NCI-H2081 (cell line): ENCODE data around the gene HOXA10.

Source experiments
- DNase-seq, 2 experiments: peaks; one replicate each; lab custom pipeline; 2025; lab: John Stamatoyannopoulos, UW

Gene HOXA10

DNA sequence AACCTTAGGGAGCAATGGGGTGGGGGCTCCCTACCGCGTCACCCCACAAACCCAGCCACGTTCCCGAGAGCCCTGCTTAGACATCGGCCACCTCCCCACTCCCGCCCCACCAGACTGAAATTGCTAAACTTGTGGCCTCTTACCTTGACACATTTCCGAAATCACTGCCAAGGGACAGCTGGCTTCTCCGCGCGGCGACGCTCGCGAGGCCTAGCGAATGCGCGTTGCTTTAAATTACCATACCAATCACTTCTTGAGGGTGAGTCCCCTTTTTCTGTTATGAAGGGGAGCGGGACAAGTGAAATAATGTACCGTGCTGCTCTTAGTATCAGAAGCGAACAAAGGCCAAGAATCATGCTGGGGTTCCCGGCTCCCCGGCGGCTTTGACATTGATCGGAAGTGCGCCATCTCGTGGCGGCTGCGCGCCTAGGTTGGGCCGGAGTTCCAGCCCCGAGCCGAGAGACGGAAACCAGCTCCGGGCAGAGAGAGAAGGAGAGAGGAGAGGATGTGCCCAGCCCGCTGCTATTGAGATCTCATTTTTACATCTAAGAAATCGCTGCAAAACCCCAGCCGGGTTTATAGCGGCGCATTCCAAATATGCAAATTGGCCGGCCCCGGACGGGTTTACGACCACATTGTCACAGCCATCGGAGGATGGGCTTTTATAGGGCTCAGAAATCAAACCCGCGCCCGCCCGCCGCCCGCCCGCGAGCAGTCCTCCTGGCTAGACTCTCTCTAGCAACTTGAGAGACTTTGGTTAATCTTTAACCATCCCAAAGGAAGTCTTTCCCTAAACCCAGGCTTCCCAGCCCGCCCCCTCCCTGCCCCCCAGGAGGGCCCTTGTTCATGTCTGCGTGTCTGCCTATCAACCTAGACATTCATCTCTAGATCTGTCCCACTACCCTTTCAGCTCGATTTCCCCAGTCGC, 5.6 kb upstream of the HOXA10 start:
- peak; percentile 38 to 54 for DNase-seq

DNA sequence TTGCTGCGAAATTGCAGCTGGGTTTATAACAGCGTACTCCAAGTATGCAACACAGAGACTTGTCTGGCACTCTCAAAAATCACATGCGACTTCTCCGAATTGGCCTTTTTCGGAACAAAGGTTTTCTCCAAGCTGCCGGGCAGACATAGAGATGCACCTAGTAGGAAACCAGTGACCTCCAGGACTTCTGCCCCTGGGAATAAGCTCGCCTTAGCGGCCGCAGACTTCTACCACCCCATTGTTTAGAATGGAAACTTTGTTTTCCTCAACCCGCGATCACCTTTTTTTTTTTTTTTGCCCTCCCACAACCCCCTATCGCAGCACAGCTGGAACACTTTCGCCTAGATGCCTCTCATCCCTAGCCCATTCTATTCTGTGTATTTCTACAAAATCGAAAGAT, 4.9 kb upstream of the HOXA10 start:
- no peak for DNase-seq

DNA sequence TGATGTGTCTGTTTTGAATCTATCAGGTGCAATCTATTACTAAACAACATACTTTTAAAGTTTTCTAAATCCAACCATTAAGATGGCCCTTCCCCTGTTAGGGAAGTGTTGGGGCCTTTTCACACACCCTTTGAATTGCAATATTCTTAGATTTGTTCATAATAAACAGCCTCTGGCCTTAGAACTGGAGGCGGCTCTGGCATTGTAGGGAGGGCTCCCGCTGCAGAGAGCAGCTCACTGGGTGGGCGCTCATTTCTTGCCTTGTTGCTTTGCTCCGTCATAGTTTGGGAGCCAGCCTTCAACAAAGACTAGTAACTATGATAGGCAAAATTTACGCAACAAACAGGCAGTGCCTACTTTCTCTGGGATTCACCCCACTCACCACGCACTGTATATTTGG, 4.2 kb upstream of the HOXA10 start:
- DNase-seq: no peak

DNA sequence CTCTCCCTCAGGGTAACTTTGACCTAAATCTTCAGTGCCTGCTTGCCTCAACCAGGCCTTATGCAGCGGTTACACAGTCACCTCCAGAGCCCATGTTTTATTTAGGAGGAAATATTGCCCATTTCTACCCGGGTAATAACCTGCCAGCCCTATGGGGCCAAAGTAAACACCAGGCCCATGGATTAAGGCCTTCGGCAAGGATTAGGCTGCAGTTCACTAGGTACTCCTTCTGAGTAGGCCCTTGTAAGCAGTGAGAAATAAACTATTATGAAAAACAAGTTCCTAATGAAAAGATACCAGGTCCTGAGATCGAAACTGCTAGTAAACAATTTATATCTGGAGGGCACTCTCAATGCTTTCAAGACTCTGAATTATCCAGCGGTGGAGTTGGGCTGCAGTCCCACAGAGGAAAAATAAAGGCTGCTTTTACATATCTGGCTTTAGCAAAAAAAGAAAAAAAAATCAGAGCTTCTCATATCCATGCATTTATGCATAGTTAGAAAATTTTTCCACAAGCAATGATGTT, 3.7 kb upstream of the HOXA10 start:
- DNase-seq: no peak

DNA sequence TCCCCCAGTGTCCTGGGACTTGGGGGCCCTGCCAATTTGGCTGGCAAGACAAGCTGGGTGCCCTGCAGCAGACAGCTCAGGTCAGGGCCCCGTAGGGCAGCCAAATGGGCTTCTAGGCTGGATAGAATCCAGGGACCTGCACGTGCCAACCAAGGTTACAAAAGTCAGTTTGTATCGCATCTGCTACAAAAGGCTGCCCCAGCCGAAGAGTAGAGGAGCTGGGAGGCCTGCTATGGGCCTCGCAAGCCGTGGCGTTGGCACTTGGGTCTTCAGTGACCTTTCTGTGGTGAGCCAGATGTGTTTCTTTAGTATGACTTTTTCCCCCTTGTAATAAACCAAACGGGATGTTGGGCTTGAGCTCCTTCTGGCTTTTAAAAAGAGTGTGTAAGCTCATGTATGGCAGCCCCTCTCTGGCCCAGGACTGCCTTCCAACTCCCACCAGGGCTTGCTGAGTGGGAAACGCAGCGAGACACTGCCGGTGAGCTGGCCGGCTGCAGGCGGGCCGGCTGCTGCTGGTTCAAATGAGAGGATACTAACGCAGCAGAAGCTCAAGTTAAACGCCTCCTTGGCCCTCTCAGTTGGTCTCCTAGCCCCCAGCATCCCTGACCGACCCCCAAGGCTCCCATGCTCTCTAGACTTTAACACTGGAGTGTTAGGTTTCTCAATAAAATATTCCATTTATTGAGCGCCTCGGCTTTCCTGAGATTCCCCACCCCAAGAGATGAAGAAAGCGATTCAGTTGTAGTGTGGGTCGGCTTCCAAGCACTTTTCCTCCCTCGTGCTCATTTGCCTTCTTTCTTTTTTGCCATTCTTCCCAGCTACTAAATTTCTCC, 3.1 kb upstream of the HOXA10 start:
- no peak for DNase-seq

DNA sequence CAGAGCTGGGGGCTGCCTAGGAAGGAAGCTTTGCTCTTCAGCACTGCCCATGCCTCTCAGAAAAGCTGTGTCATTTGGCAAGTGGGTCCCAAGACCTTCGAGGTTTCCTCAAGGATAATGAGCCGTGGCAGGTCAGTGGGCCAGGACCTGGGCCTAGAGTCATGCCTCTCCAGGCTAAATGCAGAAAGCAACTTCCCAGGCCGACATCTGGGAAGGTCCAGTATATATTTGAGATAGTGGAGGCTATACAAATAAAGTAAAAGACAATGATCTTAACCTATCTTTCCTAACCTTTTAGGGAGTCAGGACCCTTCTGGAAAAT, 2.4 kb upstream of the HOXA10 start:
- DNase-seq: no peak

DNA sequence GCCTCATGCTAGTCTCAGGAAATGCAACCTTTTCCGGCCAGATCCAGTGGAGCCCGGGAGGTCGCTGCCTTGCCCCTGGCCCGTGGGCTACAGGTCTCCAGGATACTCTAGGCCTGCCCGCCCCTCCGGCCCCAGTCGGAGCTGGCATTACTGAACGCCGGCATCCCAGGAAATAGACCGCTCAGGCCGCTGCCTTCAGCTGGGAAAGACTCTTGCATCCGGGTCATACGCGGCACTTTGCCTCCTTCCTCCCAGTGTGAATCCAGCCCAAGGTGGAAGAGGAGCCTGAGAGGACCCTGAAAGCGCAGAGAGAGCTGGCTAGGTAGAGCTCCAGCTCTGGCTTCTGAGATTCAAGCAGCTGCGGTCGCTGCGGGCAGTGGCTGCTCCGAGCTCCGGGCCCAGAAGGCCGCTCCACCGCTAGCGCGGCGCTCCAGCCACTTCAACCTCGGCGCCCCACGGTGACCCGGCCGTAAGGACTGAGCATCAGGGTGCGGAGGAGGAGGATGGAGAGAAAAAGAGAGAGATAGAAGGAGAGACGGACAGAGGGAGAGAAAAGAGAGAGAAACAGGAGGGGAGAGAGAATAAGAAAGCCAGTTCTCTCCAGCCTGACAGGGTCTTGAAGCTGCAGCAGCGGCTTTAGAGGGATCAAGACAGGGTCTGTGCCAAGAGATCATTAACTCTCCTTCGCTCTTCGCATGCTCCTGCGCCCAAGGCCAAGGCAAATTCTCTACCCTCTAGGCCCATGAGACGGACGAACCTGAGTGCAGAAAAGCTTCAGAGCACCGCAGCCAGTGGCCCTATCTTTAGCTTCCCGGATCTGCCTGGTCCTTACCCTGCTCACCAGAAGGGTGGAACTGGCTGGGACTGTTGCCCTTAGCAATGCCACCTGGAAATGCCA, 1.8 kb upstream of the HOXA10 start:
- no peak for DNase-seq

DNA sequence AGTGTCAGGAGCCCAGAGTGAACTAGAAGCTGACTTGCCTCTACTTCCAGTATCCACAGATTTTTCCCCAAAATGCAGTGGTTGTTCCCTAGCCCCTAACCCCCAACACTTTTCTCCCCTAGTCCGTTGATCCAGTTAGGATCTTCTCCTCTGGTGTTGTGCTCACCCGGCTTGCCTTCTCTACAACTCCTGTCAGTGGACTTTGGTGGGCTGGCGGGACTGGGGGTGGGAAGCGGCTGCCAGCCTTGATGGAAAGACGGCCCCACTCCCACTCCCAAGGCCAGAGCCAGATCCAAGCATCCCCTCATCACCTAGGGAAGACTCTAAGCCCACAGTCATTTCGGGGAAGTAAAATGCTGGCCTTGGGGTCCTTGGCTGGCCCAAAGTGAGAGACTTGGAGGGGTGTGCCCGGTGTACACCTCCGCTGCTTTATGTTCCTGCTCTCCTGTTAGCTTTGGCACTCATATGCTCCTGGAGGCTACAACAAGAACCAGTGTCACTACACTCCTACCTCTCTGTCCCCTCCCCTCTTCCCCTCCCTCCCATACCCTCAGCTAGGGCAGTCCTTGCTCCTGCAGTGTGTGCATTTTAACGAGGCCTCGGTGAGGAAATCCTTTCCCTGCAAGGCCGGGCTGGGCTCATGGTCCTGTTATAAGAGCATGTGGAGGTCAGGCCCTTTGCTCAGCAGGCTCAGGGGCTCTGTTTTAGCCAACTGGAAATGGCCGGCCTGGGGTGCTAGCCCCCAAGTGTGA, 930 bp upstream of the HOXA10 start:
- no peak for DNase-seq

DNA sequence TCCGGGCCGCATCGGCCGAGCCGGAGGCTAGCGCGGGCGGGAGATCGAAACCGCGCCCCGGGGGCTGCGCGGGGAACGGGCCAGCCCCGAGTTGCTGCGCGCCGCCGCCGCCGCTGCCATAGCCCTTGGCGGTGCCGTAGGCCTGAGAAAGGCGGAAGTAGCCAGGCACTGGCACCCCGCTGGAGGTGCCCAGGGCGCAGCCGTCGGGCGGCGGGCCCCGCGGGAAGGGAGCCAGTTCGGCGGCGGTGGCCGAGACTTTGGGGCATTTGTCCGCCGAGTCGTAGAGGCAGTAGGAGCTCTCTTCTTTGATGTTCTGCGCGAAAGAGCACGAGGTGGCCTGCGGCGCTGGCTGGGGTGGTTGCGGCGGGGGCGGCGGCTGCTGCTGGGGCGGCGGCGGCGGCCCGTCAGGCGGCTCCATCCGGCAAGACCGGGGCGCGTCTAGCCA, 587 bp downstream of the HOXA10 start:
- DNase-seq: peak; percentile 62 to 83

DNA sequence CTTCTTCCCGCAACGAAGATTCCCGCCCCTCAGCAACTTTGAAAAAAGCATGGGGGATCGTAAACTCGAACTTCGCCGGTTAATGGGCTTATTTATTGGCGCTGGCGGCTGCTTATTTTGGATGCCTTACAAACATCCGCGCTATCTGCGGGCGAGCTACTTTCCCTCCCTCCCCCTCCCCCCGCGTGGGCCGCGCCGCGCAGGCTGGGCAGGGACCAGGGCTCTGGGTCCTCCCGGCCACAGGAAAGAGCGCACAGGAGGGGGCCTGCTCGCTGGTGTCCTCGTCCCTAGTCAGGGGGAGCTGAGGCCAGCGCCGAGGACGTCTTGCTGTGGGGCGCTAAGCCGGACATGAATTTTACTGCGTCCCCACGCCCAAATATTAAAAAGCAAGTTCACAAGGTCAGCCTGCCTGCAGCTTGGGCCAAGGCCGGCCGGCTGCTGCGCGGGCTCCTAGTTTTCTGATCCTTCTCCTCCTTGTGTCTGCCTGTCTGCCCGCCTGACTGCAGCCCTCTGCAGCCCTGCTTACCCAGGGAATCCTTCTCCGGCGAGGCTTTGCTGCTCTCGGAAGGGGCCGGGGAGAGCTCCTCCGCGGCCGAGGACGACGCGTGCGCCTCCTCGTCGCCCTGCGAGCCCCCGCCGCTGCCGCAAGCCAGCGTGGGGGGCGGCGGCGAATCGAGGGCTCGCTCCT, 1.2 kb downstream of the HOXA10 start:
- DNase-seq: peak; percentile 60 to 83

DNA sequence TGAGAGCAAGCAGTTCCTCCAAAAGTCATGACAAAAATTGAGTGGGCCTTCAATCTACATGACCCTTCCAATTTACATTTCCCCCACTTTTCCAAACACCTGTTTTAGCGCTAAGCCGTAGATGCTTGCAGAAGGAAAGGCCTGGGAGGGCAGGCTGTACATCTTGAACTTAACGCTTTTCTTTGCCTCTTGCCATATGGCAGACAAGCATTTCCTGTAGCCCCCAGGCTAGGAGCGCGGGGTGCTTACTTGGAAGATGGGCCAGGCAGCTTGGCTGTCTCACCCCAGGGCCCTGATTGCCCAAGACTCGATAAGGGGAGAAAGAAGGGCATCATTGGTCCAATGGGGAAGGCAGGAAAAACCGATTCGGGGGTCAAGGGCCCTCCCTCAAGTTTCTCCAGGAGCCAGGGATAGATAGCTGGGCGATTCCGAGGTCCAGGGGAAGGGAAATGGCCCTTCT, 1.8 kb downstream of the HOXA10 start:
- DNase-seq: peak in 1 of 2 experiments; percentile 49

DNA sequence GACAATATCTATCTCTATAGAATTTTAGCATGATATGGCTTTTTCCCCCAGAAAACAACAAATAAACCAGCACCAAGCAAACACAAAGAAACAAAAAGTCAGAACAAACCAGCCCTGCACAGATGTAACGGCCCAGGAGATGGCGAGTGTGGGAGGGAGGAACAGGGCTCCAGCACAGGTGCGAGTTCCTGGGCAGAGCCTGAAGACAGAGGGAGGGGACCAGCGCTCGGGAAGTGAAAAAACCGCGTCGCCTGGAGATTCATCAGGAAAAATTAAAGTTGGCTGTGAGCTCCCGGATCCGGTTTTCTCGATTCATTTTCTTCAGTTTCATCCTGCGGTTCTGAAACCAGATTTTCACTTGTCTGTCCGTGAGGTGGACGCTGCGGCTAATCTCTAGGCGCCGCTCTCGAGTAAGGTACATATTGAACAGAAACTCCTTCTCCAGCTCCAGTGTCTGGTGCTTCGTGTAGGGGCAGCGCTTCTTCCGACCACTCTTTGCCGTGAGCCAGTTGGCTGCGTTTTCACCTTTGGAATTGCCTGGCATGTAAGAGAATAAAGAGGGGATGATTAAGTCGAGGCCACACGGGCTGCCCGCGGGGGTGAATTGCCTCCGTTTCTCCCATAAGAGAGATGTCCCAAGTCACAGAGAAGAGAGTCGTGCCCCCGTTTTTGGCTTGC, 2.3 kb downstream of the HOXA10 start:
- peak; percentile 63 to 73 for DNase-seq

DNA sequence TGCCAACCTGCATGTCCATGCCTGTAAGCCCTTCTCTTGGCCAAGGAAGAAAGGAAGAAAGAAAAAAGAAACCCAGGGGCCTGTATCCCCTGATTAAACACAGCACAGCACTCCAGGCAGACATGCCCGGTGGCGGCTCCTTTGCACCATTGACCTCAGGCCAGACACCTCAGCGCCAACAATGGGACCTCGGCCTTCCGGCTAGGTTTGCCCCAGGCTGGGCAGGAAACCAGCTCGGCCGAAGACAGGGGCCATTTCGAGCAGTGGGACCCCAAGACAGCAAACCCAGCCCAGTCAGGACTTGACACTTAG, 2.8 kb downstream of the HOXA10 start:
- peak in 1 of 2 experiments; percentile 55 for DNase-seq

DNA sequence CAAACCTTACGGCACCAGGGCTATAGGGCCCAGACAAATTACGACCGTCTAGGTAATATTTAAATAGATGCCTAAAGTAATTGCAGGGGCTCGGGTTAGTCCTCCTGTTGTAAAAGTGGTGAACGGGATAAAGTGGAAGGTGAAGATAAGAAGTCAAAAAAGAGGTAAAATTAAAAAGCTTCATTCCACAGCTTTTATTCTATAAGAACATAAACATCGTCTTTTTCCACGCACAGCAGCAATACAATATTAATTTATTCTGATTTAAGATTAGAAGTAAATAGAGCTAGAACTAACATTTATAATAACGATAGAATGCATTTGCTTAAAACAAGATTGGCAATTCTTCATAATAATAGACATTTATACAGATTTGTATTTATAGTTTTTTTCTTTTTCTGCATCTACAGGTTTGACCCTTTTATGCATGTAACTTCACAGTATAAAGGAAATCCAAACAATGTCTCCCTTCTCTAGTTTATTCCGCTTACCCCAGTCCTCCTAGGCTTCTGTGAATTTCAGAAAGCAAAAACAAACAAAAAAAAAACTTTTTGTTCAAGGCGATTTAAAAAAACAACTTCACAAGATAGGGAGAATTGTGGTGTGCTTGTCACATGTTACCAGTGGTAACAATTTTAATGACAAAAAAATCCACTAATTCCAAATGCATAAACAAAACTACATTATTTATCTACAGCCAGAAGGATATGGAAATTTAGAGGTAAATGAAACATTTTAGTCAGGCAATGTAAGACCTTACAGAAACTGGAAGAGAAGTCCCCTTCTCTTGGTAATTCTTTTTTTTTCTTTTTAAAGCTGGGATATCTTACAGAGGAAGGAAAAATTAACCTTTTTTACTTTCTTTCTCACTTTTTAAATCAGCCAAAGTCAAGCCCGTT, 3.4 kb downstream of the HOXA10 start:
- no peak for DNase-seq

DNA sequence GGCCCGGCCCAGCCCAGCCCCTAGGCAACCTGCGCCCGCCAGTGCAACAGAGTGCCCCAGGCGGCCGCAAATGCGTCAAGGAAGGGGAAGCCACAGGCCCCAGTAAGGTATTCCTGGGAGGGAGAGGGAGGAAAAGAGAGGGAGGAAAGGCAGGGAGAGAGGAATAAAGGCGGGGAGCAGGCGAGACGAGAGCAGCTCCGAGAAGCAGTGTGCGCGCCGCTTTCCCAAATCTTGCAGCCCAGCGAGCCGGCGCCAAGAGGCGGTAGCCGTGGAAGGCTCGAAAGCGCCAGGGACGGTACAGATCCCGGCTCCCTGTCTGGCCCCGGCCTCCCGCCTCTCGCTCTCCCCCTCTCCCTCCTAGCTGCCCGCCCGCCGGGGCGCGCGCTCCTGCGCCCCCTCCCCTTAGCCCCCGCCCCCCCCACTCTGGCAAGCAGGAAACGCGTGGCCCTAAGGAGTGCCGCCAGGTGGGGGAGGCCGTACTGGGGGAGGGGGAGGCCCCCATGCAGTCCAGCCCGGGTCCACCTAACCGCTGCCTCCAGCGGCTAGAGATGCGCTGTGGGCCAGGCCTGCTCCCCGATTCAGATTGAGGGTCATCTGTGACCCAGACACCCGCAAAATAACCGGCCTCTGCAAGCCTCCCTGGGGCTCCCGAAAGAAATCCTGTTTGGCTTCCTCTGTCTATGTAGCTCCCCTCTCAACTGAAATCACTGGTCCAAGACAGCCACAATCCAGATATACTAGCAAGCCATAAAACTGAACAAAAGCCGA, 4.3 kb downstream of the HOXA10 start:
- peak; percentile 84 to 85 for DNase-seq

DNA sequence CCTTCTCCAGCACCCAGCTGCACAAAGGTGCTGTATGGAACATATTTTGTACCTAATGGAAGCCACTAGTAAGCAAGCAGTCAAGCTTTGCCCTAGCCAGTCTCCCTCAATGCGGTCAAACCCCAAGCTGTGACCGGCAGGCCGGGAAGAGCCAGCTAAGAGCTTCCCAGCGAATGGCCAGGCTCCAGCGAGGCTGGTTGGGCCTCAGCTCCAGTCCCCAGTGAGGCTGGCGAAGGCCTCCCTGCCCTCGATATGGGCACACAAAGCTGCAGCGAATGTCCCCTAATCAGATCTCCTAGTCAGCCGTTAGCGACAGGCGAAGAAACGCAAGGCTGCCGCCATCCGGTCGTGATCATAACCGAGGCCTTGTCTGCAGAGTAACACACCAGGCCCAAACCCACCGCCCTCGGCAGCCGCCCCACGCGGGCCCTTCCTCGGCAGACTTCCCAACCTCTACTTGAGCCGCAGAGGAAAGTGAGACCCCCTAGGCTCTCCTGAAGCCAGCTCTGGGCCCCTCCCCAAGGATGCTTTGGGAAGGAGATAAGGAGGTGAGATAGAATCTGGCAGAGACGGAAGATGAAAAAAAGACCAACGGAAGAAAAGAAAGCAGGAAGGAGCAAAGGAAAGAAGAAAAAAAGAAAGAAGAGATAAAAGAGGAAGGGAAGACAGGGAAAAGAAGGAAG, 5.7 kb downstream of the HOXA10 start:
- peak; percentile 55 to 82 for DNase-seq

DNA sequence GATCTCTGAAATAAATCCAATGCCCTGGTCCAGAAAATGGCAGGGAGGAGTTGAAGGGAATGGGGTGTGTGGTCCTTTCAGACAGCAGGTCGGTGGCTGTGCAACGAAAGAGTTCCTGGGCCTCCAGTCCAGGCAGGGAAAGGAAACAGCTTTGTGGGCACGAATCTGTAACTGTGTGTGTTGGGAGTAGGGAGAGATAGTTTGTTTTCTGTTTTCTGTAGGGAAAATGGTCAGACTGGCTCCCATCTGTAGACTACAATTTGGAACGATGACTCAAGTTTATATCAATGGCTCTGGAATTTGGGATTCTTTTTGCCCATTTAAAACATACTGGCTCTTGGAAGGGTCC, 6.2 kb downstream of the HOXA10 start:
- peak in 1 of 2 experiments; percentile 35 for DNase-seq
